ENCODE data around the gene CDK15. TPM values are rescaled to one million over a fixed set of nuclear protein-coding genes. Genes with fewer than 3 reads are reported as not detected.
"Not testable (repeated sequence)": the region's sequence is repeated elsewhere in the genome, so short reads cannot be mapped to it uniquely, and the experiment has no call there.

CDK15 gene
- total and polyA plus RNA-seq, 10 donors, result 0.02 to 0.64 (median 0.16) TPM; not detected in 6

DNA sequence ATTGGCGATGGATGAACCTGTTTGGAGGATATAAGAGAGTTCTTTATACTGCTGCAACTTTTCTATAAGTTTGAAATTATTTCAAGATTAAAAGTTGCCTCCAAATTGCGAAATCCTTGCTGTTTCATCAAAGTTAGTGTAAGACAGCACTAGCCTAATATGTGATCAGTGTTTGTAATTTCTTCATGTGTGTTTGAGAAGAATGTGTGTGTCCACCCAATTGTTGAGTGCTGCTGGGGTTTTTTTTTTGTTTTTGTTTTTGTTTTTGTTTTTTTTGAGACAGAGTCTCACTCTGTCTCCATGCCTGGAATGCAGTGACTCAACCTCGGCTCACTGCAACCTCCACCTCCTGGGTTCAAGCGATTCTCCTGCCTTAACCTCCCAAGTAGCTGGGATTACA, 33.4 kb downstream of the CDK15 start:
- Histone ChIP-seq H3K36me3 (no peaks in the 10 kb centered on the region), H3K4me3 (no peak overlapping the region), H3K9me3 (peaks cover 0 to 6% (median 0%) of the 10 kb centered on the region in 8 donors), H3K4me1 (no peaks in the 10 kb centered on the region), H3K27ac (no peak overlapping the region), H3K27me3 (replicated peaks in 1 of 7) (peaks cover 0 to 6% (median 0%) of the 10 kb centered on the region in 7 donors)
- no peak for DNase-seq
- no peak for TF ChIP-seq POLR2A (IDR thresholded peaks at IDR 0.05)
- no peak for TF ChIP-seq POLR2AphosphoS5 (IDR thresholded peaks at IDR 0.05)
- TF ChIP-seq, protein P1, sequence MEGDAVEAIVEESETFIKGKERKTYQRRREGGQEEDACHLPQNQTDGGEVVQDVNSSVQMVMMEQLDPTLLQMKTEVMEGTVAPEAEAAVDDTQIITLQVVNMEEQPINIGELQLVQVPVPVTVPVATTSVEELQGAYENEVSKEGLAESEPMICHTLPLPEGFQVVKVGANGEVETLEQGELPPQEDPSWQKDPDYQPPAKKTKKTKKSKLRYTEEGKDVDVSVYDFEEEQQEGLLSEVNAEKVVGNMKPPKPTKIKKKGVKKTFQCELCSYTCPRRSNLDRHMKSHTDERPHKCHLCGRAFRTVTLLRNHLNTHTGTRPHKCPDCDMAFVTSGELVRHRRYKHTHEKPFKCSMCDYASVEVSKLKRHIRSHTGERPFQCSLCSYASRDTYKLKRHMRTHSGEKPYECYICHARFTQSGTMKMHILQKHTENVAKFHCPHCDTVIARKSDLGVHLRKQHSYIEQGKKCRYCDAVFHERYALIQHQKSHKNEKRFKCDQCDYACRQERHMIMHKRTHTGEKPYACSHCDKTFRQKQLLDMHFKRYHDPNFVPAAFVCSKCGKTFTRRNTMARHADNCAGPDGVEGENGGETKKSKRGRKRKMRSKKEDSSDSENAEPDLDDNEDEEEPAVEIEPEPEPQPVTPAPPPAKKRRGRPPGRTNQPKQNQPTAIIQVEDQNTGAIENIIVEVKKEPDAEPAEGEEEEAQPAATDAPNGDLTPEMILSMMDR (IDR thresholded peaks at IDR 0.05 in 8 of 11, conservative IDR thresholded peaks at IDR 0.05 in 3 of 11), result no peak
- intact Hi-C loops (cut with DNase I; ENCODE audit: low total_unique reads), result no loop called here
- WGBS, 5 donors, result 92 to 95% (median 93%) methylated on average over 4 of the region's 4 CpGs

DNA sequence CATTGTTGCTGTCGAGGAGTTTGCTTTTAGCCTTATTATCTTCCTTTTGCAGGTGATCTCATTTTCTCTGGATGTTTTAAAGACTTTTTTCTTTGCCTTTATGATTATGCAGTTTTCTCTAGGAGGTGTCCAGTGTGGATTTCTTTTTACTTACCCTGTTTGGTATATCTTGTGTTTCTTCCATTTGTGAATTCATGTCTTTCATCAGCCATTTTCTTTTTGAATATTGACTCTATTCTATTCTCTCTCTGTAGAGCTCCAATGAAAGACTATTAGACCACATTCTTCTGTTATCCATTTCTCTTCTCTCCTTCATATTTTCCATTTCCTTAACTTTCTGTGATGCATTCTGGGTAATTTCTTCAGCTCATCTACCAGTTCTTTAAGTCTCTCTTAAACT, 34.4 kb downstream of the CDK15 start:
- DNase-seq, result no peak
- peaks cover 0 to 6% (median 0%) of the 10 kb centered on the region in 7 donors for H3K27me3 ChIP-seq (replicated peaks in 1 of 7)
- WGBS, 5 donors, result 85 to 97% (median 93%) methylated on average over 1 of the region's 1 CpG
- no peak overlapping the region for H3K27ac ChIP-seq
- no peak overlapping the region for H3K4me3 ChIP-seq
- intact Hi-C loops (cut with DNase I; ENCODE audit: low total_unique reads), result no loop called here
- no peak for TF ChIP-seq POLR2A (IDR thresholded peaks at IDR 0.05)
- TF ChIP-seq, protein P1 (IDR thresholded peaks at IDR 0.05 in 8 of 11, conservative IDR thresholded peaks at IDR 0.05 in 3 of 11), result no peak
- no peak for TF ChIP-seq POLR2AphosphoS5 (IDR thresholded peaks at IDR 0.05)
- H3K4me1 ChIP-seq, result no peaks in the 10 kb centered on the region
- H3K9me3 ChIP-seq, result peaks cover 0 to 6% (median 0%) of the 10 kb centered on the region in 8 donors
- no peaks in the 10 kb centered on the region for H3K36me3 ChIP-seq

DNA sequence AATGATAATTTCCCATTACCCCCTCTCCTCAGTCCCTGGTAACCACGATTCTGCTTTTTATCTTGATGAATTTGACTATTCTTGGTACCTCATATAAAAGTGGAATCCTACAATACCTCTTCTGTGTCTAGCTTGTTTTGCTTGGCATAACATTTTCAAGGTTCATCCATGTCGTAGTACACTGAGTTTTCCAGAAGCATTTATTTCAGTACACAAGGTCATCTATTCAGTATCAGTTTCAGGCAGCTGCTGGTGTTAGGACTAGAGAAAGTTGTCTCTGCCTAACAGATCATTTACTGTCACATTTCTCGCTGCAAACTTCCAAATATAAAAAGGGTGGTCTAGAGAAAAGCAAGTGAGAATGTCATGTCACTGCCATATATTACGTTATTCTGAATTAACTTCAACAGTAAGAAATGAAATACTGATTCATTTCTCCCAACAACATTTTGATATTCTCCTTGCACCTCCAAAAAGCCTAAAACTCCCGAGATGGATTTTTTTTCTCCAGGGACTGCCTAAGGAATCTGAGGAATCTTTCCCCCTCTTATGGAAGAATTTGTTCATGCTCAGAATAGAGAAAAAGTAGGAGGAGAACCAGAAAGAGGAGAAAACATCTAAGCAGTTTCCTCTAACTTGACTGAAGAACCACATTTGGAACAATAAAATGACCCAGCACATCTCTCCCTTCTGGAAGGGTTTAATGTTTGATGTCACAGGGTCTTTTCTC, 36.0 kb downstream of the CDK15 start:
- Histone ChIP-seq H3K27ac (no peak overlapping the region), H3K4me1 (no peaks in the 10 kb centered on the region)
- no peak for DNase-seq

DNA sequence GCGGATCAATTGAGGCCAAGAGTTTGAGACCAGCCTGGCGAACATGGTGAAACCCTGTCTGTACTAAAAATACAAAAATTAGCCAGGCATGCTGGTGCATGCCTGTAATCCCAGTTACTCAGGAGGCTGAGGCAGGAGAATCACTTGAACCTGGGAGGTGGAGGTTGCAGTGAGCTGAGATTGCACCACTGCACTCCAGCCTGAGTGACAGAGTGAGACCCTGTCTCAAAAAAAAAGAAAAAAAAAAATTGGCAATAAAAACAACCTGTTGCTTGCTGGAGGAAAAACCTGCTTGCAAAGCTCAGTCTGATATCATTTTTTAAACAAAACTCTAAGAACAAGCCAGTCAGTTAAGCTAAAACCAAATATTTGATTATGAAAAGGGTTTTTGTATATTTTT, 38.6 kb downstream of the CDK15 start:
- H3K4me1 ChIP-seq; H3K27ac ChIP-seq; H3K9me3 ChIP-seq; DNase-seq; H3K27me3 ChIP-seq (replicated peaks in 1 of 7); H3K4me3 ChIP-seq; H3K36me3 ChIP-seq; intact Hi-C loops (cut with DNase I; ENCODE audit: low total_unique reads): not testable (repeated sequence)
- 63 to 98% (median 89%) methylated on average over 2 of the region's 2 CpGs for WGBS, 5 donors

More for the DNA sequence above, 36.0 kb downstream of the CDK15 start:
- H3K27me3 ChIP-seq (replicated peaks in 1 of 7), result no peaks in the 10 kb centered on the region
- peaks cover 0 to 6% (median 0%) of the 10 kb centered on the region in 8 donors for H3K9me3 ChIP-seq
- intact Hi-C loops (cut with DNase I; ENCODE audit: low total_unique reads), result no loop called here
- no peaks in the 10 kb centered on the region for H3K36me3 ChIP-seq
- H3K4me3 ChIP-seq, result no peak overlapping the region
- TF ChIP-seq, protein P1 (IDR thresholded peaks at IDR 0.05 in 8 of 11, conservative IDR thresholded peaks at IDR 0.05 in 3 of 11), result no peak
- no peak for TF ChIP-seq POLR2AphosphoS5 (IDR thresholded peaks at IDR 0.05)
- no peak for TF ChIP-seq POLR2A (IDR thresholded peaks at IDR 0.05)
- WGBS, 5 donors, result 61 to 75% (median 71%) methylated on average over 5 of the region's 5 CpGs
